NOMO-1 treated with dmso at 0.1 percent for 144 hours (cell line): ENCODE data around the gene NOSTRIN.
"Not testable (repeated sequence)": the region's sequence is repeated elsewhere in the genome, so short reads cannot be mapped to it uniquely, and the experiment has no call there.

Experiments used
- DNase-seq: peaks from one replicate; lab custom pipeline; 2025; ENCODE audit not compliant: unreplicated experiment; lab: John Stamatoyannopoulos, UW

NOSTRIN gene

GRCh38 chr2:168874368-168875054 is 72.1 kb downstream of the NOSTRIN start:
- DNase-seq = no peak

GRCh38 chr2:168882163-168882562 is 79.7 kb downstream of the NOSTRIN start:
- not testable (repeated sequence) for DNase-seq

GRCh38 chr2:168884975-168885374 is 82.5 kb downstream of the NOSTRIN start:
- no peak for DNase-seq

- DNase-seq = no peak
Observed at GRCh38 chr2:168889635-168890005, 87.2 kb downstream of the NOSTRIN start.

GRCh38 chr2:168890006-168890782 is 87.8 kb downstream of the NOSTRIN start, which contains the start of gene SPC25:
Gene SPC25 (minus strand): TSS chr2:168890430. CDS start chr2:168889519, 911 bp downstream.
- peak; percentile 95 for DNase-seq

- no peak for DNase-seq
Observed at GRCh38 chr2:168892327-168892726, 89.9 kb downstream of the NOSTRIN start.

- DNase-seq = no peak
Observed at GRCh38 chr2:168894101-168894500, 91.7 kb downstream of the NOSTRIN start.

- no peak for DNase-seq
Observed at GRCh38 chr2:168894720-168895119, 92.3 kb downstream of the NOSTRIN start.

- no peak for DNase-seq
Observed at GRCh38 chr2:168895771-168896170, 93.3 kb downstream of the NOSTRIN start.

- DNase-seq = peak; percentile 41
Observed at GRCh38 chr2:168896783-168897182, 94.3 kb downstream of the NOSTRIN start.

GRCh38 chr2:168897449-168897848 is 95.0 kb downstream of the NOSTRIN start:
- DNase-seq = no peak

- no peak for DNase-seq
Observed at GRCh38 chr2:168901003-168901402, 98.6 kb downstream of the NOSTRIN start, which contains the start of gene G6PC2. Gene G6PC2 (plus strand): TSS chr2:168901291. CDS start chr2:168901332, 41 bp downstream.

- no peak for DNase-seq
Observed at GRCh38 chr2:168903888-168904287, 101.5 kb downstream of the NOSTRIN start.

GRCh38 chr2:168904358-168904757 is 101.9 kb downstream of the NOSTRIN start:
- no peak for DNase-seq

GRCh38 chr2:168907940-168908662 is 105.7 kb downstream of the NOSTRIN start:
- DNase-seq = no peak

GRCh38 chr2:168910330-168910729 is 107.9 kb downstream of the NOSTRIN start:
- no peak for DNase-seq

GRCh38 chr2:168912466-168912865 is 110.0 kb downstream of the NOSTRIN start:
- peak; percentile 10 for DNase-seq

GRCh38 chr2:168912901-168913369 is 110.5 kb downstream of the NOSTRIN start:
- peak; percentile 9 for DNase-seq

- no peak for DNase-seq
Observed at GRCh38 chr2:168913495-168913894, 111.1 kb downstream of the NOSTRIN start.
